ENCODE measurements around the gene SRC.

The SRC gene

DNA sequence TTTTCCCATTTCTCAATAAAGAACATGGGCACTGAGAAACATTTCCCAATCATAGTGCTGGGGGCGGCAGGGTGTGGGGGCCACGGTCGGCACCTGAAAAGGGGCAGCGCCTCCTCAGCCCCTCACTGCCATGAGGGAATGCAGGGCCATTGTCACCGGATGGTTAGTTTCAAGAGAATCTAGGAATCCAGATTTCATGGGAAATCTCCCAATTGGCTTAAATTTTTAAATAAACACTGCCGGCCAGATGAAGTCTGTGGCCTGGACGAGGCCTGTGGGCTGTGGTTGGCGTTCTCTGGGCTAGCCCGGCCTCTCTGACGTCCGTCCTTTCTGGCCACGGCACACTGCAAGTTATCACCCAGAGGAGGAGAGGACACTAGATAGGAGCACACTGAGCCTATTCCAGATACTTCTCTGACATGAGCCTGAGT lies 30.9 kb upstream of the SRC start:
- DNase-seq (ENCODE audit: low read depth in 2 of 2): no peak

DNA sequence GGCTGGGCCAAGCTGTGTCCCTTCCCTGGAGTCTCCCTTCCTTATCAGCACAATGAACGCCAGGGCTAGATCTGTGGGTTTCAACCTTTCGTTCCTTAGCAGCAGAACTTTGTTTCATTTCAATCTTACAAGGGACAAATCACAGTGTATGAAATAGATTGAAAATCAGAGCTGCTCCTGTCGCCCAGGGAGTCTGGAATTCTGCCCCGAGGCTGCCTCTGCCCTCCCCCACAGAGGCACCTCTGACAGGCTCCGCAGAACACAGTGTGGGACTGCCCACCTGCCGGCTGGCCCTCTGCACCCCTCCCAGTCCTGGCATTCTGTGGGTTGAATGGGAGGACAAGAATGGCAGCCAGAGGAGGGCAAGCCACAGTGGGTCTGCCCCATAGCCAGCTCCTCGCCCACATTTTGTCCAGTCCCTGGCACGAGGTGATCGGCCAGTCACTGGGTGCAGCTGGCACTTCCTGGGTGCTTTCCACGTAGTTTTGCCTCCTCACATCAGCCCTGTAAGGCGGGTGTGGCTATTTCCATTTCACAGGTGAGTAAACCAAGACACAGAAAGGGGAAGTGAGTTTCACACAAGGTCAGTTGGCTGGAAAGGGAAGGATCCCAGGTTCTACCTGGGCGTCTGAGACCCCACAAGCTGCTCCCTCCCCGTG lies 30.4 kb upstream of the SRC start:
- no peak for DNase-seq (ENCODE audit: low read depth in 2 of 2)

DNA sequence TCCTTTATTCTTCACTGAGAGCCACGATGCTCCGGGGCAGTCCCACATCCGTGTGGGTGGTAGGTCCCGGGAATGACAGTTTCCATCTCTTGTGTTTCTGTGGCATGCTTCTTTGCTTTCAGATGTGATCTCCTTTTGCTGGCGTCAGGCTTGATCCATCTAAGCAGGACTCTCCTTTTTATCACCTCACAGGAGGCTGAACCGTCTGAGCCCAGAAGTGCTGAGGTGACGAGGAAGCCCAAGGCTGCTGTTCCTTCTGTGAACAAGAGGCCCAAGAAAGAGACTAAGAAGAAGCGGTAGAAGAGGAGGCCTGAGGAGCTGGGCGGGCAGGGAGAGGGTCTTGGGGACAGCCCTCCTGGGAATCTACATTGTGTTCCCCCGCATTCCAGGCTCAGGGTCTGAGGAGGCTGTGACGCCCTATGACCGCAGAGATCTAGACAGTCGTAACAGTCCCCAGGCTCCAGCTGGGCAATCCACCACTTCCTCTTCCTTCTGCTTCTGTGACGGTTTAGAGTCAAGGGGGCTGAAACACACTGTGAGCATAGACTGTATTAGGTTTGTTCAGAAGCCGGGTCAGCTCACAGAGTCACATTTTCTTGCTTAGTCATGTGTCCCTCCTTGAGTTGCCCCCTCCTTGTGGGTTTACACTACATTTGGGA lies 29.7 kb upstream of the SRC start:
- DNase-seq (ENCODE audit: low read depth in 2 of 2): no peak

DNA sequence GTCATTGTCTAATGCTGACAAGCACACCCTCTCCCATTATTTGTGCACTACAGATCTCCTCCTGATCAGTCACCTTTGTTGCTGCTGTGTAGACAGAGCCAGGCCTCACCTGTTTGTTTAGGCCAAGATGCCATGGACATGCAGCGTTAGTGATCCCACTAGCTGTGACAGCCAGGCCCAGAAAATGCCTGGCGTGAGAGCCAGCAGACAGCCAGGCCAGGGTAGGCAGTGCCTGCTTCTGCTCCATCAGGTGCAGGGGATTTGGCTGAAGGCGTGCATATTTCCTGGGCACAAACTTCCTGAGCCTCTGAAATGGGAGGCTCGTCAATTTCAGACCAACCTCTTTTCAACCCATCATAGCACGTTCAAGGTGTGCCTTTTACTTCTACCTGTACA lies 29.2 kb upstream of the SRC start:
- DNase-seq (ENCODE audit: low read depth in 2 of 2): no peak

DNA sequence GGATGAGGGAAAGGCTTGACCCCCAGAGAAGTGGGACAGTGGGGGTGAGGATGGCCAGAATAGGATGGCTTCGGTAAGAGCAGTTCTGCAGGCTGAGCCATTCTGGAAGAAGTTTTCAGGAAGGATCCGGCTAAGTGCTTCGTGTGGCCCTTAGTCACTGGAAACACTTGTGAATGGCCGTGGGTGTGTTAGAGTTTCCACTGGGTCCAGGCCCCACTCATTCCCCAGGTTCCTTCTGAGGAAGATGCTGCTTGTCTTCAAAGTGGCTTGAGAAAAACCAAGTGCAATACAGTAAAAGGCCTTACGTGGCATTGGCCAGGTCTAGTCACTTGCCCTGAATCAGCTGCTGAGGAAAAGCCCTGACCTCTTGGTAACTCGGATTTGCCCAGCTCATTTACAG lies 28.6 kb upstream of the SRC start:
- DNase-seq (ENCODE audit: low read depth in 2 of 2): no peak

DNA sequence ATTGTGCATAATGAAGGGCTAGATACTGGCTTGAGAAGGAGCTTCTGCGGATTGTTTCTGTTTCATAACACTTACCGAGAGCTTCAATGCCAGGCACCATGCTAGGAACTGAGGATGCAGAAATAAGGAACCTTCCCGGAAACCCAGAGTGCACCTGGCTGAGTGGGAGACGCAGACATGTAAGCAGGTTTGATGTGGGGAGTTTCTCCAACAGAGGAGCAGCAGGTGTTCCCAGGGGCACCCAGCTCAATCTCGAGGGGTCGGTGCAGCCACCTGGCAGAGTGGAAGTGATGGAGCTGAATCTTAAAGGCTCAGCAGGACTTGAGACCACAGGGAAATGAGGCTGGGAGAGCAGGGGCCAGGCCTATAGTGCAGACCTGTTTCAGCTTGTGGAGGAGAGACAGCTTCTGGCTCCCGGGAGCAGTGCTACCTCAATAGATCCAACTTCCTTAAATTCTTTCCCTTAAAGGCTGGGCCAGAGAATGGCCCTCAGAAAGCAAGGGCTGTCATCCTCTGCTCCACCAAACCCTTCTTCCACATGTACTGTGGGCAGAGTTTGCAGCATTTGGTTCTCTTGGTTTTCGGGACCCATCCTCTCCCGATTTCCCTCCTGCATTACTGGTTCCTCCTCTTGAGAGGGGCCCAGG lies 27.8 kb upstream of the SRC start:
- DNase-seq (ENCODE audit: low read depth in 2 of 2): no peak

DNA sequence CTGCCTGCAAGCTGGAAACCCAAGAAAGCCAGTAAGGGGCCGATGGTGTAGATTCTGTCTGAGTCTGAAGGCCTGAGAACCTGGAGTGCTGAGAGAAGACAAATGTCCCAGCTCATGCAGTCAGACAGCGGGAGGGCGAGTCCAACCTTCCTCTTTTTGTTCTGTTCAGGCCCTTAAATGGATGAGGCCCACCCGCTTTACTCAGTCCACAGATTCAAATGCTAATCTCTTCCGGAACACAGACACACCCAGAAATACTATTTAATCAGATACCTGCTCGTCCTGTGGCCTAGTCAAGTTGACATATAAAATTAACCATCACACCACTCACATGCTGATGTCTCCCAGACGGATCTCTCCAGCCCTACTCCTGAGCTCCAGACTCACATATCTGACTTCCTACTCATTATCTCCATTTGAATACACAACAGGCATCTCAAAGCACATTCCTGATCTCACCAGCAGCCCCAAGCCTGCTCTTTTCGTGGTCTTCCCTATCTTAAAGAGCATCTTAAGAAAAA lies 26.7 kb upstream of the SRC start:
- DNase-seq (ENCODE audit: low read depth in 2 of 2): peak; percentile 35 to 43

DNA sequence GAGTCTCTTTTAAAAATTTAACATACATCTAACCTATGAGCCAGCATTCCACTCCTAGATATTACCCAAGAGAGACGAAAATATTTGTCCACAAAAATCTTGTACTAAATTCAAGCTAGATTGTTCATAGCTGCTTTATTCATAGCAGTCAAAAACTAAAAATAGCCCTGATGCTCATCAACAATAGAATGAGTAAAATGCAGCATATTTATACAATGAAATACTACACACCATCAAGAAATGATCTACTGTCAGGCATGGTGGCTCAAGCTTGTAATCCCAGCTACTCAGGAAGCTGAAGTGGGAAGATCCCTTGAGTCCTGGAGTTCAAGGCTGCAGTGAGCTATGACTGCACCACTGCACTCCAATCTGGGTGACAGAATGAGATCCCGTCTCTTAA lies 22.0 kb upstream of the SRC start:
- peak; percentile 83 to 86 for DNase-seq (ENCODE audit: low read depth in 2 of 2)

DNA sequence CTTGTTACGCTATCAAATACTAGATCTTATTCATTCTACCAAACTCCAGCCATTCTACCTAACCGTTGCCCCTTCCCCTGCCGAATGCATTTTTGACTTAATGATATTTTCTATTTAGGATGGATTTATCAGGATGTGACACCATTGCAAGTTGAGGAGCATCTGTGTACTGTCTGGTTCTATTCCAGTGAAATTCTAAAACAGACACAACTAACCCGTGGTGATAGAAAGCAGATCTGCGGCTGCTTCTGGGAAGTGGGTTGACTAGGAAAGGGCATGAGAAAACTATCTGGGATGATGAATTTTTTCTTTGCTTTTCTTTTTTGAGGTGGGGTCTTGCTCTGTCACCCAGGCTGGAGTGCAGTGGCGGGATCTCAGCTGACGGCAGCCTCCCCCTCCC lies 20.7 kb upstream of the SRC start:
- no peak for DNase-seq (ENCODE audit: low read depth in 2 of 2)

DNA sequence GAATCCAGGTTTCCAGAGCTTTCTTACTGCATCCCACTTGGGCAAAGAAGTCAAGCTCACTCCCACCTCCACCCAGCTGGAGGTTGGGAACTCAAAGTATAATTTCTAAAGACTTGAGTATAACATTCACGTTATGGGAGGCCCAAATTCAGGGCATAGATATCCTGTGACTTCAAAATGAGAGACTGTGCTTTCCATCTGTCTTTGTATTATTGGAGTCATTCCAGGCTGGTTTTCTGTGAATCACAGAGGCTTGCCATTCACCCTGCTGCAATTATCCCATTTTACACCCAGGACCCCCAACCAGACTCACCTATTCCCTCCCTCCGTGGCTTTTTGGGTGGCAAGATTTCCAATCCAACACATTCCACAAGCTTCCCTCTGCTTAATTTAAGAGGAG lies 19.3 kb upstream of the SRC start:
- no peak for DNase-seq (ENCODE audit: low read depth in 2 of 2)

DNA sequence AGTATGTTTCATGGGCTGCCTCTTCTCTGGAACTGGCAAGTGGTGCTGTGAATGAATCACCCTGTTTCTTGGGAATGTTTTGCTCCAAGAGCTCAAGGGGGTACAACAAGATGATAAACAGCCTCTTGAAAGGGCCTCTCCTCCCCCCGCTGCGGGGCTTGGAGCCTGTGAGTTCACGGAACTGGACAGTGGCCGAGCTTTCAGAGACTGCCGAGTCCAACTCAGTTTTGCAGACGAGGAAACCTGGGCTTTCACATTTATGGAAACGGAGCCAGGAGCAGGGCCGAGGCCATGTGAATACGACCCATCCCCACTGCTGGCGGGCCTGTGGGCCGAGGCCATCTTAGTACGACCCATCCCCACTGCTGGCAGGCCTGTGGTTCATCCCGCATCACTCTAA lies 18.2 kb upstream of the SRC start:
- peak; percentile 48 to 57 for DNase-seq (ENCODE audit: low read depth in 2 of 2)

DNA sequence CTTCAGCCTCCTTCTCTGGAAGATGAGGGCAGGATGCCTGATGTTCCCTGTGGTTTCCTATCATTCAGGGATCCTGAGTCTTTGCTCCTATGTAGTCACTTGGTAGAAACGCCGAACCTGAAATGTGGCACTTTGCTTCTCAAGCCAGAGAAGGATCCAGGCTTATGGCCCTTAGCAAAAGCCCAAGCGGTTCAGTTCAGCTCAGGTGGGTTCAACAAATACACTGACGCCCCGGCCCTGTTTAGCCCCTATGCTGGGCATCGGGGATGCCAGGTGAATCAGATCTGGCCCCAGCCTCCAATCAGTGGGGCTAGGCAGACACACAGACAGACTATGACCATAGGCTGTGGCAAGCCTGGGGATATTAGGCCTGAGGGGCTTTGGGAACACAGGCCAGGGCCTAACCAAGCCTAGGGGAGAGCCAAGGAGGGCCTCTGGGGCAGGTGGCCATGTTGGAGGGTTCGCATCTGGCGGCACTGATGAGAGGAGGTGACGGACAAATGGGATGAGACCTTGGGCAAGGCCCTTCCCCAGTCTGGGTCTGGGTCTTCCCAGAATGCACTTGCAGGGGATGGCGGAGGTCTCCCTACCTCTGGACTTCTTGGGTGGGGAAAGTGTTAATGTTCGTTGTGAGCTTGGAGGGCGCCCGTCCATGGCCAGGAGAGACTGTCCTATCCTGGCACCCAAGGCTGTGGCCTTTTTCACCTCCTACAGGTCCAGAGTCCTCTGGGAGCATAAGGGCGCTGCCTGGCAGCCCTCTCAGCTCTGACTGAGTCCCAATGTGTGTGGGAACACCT lies 17.6 kb upstream of the SRC start:
- DNase-seq (ENCODE audit: low read depth in 2 of 2): no peak

DNA sequence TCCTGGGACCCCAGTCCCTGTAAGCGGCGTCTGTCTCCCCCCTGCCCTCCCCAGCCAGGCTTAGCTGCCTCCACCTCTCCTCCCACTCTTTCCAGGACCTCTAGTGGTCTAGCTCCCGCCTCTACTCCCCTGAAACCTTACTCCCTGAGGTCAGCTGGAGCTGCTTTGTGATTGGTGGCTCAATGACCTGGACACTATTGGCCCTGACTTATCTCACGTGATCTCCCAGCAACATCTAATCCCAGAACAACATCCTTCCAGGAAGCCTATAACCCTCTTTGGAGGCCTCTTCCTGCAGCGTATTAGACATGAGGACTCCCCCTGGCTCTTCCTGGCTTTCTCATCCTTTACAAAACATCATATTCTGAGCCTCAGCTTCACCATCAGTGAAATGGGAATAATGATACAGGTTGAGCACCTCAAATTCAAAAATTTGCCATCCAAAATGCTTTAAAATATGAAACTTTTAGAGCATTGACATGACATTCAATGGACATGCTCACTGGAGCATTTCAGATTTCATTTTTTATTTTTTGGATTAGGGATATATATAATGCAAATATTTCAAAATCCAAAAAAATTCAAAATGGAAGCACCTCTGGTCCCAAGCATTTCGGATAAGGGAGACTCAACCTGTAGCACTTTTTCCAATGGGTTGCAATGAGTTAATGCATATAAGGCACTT lies 16.3 kb upstream of the SRC start:
- no peak for DNase-seq (ENCODE audit: low read depth in 2 of 2)

DNA sequence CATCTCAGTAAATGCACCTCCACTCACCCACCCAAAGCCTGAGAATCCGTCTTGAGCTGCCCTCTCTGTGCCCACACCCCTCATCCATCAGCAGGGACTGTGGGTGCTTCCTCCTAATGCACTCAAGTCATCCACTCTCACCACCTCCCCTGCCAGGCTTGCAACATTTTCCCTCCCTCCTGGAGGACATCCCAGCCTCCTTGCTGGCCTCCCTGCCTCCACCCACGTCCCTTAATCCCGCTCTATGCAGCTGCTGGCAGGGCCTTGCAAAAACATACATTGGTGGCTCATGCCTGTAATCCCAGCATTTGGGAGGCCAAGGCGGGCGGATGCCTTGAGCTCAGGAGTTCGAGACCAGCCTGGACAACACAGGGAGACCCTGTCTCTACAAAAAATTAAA lies 15.6 kb upstream of the SRC start:
- DNase-seq (ENCODE audit: low read depth in 2 of 2): no peak

DNA sequence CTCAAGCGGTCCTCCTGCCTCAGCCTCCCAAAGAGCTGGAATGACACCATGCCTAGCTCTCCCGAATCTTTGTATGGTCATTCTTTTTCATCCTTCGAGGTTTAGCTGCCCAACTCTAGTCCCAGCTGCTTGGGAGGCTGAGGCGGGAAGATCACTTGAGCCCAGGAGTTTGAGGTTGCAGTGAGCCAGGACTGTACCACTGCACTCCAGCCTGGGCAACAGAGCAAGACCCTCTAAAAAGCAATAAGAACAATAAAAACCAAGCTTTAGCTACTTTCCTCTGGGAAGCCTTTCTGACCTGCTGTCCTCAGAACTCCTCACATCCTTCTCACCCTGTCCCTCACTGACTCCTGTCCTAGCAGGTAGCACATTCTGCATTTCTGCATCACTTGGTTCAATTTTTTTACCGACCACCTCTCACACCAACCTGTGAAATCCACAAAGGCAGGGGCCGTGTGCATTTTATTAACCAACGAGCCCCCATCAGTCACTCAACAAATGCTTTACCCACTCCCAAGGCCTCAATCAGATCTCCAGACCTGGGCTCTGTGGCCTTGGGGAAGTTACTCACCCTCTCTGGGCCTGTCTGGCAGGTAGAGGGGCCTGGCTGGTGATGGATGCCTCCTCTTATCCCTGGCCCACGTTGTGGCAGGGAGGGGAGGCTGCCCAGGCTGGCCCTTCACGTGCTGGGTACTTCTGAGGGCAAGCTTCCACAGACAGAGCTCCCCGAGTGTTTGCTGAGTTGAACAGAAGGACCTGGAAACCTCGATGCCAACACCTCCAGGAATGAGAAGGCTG lies 14.7 kb upstream of the SRC start:
- DNase-seq (ENCODE audit: low read depth in 2 of 2): no peak

DNA sequence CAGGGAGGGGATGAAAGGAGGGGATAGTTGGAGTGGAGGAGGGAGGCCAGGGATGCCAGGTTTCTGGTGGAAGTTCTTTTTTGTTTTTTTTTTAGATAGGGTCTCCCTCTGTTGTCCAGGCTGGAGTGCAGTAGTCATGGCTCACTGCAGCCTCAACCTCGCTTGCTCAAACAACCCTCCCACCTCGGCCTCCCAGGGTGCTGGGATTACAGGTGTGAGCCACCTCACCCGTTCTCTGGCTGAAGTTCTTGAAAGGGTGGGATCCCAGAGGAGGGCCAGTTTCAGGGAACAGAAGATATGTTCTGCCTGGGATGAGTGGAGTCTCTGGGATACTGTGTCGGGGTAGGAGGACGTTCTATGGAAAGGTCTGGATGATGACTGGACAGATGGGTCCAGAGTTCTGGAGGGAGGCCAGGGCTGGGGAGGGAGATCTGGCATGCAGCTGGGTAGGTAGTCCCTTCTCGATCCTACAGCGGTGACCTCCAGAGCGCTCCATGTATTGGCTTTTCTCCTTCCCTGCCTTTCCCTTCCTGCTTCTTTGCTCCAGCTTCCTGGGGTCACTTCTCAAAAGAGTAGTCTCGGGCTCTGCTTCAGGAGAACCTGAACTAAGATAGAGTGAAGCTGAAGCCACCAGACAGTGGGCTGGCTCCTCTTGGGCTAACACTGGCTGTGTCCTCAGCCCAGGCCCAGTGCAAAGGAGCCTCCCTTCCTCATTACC lies 12.7 kb upstream of the SRC start:
- DNase-seq (ENCODE audit: low read depth in 2 of 2): no peak

DNA sequence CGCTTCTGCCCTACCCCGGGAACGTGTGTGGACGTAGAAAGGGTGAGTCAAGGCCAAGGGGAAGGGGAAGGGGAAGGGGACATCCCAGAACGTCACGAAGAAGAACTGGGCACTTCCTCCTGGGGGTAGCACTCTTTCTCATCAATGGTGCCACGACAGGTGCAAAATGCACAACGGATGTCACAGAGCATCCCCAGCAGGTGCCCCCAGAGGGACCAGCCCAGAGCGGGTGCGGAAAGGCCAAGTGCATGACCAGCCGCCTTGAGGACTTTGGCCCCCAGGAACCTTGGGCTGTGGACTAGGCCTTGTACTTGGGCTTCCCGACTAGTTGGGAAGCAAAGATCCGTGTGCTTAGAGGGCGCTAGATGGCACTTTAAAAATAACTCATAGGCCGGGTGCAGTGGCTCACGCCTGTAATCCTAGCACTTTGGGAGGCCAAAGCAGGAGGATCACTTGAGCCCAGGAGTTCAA lies 12.1 kb upstream of the SRC start:
- DNase-seq (ENCODE audit: low read depth in 2 of 2): no peak

DNA sequence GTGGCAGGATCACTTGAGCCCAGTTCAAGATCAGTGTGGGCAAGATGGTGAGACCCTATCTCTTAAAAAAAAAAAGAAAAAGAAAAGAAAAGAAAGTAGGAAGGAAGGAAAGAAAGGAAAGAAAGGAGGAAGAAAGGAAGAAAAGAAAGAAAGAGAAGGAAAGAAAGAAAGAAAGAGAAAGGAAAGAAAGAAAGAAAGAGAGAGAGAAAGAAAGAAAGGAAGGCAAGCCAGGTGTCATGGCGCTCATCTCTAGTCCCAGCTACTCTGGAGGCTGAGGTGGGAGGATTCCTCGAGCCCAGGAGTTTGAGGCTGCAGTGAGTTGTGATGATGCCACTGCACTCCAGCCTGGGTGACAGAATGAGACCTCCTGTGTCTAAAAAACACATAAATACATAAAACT lies 11.5 kb upstream of the SRC start:
- no peak for DNase-seq (ENCODE audit: low read depth in 2 of 2)

DNA sequence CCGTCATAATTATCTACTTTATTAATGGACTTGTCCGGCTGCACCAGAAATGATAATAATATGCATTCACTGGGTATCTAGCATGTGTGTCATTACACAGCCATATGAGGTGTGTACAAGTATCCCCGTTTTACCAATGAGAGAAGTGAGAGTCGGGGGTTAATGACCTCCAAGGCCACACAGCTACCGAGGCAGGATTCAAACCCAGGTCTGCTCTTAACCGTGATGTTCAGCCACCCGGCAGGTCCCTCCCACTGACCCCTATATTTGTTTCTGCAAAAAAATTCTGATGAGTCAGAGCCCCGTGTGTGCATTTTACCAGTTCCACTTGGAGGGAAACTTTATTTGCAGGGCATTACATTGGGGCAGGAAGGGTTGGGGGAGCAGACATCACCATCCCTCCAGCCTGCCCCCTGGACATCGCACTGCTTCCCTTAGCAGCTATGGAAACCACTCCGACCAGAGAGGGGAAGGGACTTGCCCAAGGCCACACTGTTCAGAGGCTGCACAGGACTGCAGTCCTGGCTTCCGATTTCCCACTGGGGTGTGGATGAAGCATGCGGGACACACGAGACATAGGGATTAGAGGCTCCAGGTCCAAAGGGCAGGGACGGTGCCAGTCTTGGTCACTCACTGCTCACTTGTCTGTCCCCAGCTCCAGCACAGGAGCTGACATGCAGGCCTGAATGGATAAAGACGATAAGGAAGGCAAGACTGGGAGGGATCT lies 10.1 kb upstream of the SRC start:
- no peak for DNase-seq (ENCODE audit: low read depth in 2 of 2)

Measured in fibroblast of skin of left biceps (primary cell).